Measurements from ENCODE around the gene NECTIN1.
A peak's percentile ranks its signal among the peaks of the same experiment; 100 is the strongest.

Gene NECTIN1

GRCh38 chr11:119729951-119730613, 1.1 kb upstream of the NECTIN1 start:
- no peak for DNase-seq

GRCh38 chr11:119729581-119729927, 554 bp upstream of the NECTIN1 start:
- DNase-seq: no peak

DNA sequence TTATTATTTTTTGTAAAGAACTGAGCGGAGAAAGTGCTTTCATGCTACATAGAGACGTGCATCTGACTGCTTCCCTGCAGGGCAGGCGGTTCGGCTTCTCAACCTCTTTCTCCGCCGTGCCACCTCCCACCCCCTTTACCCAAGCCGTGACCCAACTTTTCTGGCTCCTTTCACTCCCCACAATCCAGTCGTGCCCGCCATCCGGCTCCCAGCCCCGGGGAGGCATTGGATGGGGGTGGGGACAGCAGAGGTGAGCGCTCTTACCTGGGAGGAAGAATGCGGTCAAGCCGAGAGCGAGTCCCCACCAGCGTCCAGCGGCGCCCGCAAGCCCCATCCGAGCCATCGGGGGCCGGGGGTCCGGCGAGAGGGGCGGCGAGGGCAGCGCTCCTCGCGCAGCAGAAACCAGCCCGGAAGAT, 781 bp downstream of the NECTIN1 start:
- peak; percentile 75 for DNase-seq

- peak; percentile 91 for DNase-seq
Measured at GRCh38 chr11:119727523-119728151, 1.4 kb downstream of the NECTIN1 start.

DNA sequence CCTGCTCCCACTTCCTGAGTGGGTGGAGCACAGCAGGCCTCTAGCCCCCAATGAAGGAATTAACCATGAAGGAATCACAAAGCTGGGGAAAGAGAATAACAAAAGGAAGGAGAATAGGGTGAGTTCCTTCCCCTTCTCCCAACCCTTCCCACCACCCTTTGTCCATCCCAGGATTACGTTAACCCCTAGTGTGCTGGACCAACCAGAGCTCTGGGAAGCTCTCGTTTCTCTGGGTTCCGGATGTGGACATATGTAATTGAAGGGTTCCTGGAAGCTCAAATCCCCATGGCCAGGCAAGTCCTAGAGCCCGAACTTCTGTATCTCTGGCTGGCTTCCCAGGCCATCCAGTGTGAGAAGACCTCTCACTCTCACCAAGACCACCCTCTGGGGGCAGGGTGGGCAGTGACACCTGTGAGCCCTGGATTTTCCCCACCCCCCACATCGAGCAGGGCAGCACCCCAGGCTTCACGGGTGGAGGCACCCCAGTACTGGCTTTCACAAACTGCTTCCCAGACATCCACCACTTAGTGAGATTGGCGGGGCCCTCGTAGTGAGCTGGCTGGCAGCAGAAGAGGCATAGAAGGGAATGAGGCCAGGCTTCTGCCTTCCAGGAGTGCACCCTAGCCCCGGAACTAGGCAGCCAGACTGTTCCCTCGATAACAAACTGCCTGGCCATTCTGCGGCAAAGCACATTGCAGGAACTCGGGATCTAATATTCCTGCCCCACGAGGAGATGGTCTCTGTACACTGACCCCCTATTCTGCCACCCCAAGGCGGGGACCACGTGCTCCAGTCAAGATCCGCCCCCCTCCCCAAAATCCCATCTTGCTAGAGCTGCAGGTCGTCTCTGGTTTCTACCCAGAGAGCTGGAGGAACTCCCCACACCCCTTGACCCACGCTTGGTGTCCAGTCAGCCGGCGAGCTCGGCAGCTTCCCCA, 2.1 kb downstream of the NECTIN1 start:
- peak; percentile 66 for DNase-seq

DNA sequence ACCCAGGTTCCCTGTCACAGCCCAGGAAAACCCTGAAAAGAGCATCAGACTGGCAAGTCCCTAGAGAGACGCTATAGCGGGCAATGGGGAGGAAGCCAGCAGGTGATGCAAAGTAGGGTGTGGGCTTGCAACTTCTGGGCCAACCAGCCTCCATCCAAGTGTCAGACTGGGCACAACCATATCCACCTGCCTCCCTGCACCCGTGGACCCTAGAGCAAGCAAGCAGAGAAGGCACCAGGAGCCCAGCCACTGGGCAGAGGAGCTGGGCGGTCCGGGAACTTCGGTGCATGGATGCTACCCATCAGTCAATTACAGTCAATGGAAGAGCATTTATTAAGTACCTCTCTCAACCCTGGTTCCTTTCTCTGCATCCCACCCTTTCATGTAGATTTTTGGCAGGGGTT, 2.8 kb downstream of the NECTIN1 start:
- no peak for DNase-seq

- no peak for DNase-seq
Measured at GRCh38 chr11:119724956-119725355, 4.0 kb downstream of the NECTIN1 start.

DNA sequence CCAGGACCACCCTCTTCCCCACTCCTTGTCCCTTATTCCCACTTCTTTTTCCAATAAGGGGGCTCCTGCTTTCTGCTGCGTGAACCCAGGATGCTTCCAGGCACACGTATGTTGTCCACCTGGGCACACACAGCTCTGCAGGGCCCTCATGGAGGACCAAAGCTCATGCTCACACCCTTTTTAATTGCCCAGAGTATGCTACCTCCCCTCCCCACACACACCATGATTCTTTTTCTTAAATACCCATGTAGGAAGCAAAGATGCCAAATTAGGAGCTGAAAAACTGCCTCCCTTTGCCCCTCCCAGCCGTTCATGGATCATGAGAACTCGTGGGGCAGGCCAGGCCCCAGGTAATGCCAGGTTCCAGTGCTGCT, 5.1 kb downstream of the NECTIN1 start:
- DNase-seq: no peak

GRCh38 chr11:119723243-119723951, 5.6 kb downstream of the NECTIN1 start:
- DNase-seq: no peak

DNA sequence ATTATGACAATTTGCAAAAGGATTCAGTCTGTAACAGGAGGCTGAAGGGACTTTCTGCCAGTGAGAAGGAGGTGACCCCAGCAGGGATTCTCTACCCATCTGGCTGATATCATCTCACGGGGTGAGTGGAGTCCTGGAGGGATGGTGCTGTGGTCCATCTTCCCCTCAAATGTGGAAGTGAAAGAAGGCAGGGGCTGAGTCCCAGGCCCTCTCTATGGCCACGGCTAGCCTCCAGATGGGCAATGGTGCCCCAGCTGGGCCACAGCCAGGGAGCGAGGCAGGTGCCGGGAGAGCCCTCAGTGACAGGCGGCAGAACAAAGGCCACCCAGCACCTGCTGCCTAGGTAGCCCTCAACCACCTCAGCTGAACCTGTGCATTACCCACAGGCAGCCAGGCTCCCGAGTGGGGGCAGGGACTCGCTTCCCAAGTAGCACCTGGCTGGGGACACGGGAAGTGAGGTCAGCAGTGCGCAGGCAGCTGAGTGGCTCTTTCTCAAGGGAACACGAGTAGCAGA, 6.7 kb downstream of the NECTIN1 start:
- DNase-seq: no peak

DNA sequence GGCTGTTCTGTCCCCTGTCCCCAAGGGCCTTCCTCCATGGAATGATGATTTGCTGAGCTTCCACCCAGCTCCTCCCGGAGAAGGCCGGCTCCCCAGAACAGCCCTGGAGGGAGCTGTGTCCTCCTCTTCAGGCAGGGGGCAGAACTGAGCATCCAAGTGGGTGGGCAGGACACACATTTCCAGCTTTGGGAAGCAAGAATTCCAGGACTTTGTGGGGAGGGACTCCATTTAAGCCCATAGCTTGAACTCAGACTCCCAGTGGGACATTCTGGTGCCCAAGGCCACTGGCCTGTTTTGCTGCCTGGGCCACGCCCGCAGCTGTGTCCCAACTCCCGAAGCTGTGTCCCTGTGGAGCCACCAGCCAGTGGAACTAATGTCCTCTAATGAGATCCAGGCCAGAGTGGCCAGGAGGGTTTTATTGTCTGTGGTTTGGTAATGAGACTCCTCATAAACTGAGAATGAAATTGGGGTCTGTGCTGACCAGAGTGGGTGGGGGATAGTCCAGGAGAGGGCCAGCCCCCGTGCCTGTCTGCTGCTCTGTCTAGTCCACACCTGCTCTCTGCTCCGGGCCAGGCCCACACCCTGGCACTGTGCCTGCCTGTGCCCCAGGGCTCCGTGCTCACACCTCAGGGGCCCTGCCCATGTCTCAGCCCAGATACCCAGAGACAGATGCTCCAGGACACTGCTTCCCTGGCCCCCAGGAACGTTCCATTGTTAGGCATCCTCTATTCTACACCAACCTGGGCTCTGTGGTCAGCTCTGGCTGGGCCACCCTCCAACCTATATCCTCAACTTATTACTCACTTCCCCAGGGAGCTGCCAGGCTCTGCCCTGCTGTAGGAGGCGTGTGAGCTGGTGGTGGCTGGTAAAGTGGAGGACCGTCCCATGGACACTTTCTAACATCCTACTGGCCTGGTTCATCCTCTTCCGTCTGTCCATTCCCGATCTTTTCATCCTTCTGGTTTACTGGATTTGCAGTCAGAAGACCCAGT, 7.6 kb downstream of the NECTIN1 start:
- peak; percentile 83 for DNase-seq

GRCh38 chr11:119720311-119720913, 8.6 kb downstream of the NECTIN1 start:
- DNase-seq: no peak

DNA sequence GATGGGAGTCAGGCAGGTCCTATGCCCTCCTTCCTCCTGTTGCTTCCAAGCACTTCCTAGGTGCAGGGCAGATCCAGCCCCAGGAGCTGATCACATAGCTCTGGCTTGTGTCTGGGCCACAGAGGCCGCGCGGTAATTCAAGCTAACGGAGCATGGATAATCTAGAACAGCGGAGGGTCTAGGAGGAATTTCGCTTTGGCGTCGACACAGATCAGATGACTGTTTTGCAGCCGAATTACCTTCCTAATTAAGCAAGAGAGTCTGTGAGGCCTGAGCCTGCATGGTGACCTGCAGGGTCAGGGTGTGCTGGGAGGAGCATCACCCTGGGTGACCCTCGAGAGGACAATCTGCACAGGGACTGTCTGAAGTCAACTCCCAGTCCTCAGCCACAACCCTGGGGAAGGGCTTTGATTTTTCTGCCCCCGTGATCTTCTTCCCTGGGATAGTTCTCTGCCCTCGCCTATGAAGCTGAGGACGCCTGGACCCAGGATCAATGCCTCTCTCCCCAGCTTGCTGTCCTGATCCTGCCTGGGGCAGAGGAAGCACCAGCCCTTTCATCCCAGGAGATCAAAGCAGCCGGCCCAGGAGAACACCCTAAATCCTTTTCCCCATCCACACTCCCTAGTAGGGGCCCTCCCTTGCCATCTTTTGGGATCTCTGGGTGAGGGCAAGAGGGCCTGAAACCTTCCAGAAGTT, 11.0 kb downstream of the NECTIN1 start:
- peak; percentile 94 for DNase-seq

DNA sequence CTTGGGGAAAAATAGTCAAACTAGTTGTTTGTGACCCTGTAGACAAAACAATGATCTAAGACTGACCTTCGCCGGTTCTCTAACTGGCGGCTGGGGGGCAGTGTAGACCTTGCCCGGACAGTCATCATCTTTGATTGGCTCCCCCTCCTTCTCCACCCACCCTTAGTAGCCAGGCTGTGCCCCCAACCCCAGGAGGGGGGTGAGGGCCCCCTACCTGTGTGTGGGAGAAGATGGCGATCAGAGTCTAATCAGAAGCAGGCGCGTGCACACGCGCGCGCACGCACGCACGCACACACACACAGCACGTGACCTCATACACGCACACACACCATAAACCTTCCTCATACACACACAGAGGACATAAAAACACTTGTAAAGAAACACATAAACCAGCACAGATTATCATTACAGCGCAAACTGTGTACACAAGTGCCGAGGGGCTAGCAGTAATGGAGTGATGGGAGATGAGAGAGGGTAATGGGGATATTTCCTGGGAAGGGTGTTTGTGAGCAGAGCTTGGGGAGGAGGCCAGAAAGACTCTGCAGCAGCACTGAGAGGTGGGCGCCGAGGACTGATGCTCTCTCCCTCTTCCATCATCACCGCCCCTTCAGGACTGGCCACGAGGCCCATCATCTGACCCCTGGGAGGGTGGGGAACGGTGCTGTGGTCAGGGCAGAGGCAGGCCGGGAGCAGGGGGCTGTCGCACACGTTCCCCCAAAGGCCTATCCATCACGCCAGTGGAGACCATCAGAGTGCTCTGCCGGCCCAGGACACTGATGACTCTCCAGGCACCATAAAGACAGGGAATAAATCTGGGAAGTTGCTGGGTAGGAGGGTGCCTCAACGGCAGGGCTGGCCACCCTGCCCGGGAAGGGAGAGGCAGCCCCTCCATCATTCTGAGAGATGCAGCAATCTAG, 12.2 kb downstream of the NECTIN1 start:
- peak; percentile 66 for DNase-seq

DNA sequence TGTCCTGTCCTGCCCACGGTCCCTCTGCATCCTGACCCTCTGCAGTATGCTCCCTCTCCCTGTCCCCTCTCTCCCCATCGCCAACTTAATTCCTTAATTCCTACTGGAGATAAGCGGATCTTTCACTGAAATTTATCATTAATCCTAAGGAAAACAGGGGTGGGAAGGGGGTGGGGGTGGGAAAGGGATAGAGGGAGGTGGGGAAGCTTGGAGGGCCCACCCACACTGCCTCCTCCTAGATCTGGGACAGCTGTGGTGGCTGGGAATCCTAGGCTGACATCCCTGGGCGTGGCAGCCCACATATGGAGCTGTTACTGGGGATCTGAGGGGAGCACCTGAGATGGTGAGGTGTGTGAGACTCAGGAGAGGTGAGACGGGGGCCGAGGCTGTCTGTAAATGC, 14.4 kb downstream of the NECTIN1 start:
- no peak for DNase-seq

- no peak for DNase-seq
Measured at GRCh38 chr11:119714189-119714588, 14.8 kb downstream of the NECTIN1 start.

DNA sequence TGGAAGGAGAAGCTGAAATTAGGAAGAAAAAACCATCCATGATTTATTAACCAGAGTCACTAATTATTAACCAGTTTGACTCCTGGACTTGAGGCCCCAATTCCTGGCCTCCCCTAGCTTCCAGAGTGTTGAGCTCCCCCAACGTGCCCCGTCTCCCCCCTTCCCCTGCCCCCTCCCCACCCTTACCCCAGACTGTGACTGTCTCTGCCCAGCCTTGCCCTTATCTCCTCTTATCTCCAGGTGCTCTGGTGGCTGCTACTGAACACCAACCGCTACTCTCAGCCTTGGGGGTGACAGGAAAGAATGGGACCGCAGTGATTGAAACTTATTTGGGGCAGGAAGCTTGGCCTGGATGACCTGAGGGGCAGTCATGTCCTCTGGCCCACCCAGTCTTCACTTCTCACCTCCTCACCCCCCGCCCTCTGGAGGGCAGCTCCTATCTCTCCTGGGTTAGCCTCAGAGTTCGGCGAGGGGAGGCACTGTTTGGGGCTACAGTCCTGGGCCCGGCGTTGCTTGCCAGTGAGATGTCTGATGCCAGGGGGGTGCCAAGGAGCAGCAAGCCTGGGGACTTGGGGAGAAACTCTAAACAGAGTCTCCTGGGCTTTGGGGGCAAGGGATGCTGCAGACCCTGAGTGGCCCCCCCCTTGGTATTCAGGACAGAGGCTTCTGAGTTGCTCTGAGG, 15.5 kb downstream of the NECTIN1 start:
- no peak for DNase-seq

GRCh38 chr11:119712459-119713358, 16.3 kb downstream of the NECTIN1 start:
- DNase-seq: no peak
